GM19467 (cell line): ENCODE data around the gene STAG3.
A peak's percentile ranks its signal among the peaks of the same experiment; 100 is the strongest.

ENCODE experiments used
- ATAC-seq: cut with Tn5 transposase; IDR thresholded peaks from one replicate; pipeline ENCODE4 v1.9.1; 2021; ENCODE audit warnings: mild to moderate bottlenecking, moderate library complexity; ENCODE audit not compliant: unreplicated experiment

STAG3 gene

GRCh38 chr7:100154651-100155491 is 22.8 kb upstream of the STAG3 start:
- no peak for ATAC-seq

- ATAC-seq: no peak
These were observed 22.0 kb upstream of the STAG3 start for GRCh38 chr7:100155553-100156317.

- ATAC-seq: no peak
These were observed 21.2 kb upstream of the STAG3 start for GRCh38 chr7:100156331-100157068.

GRCh38 chr7:100157069-100157333 is 20.7 kb upstream of the STAG3 start:
- no peak for ATAC-seq

GRCh38 chr7:100157334-100158228 is 20.1 kb upstream of the STAG3 start:
- ATAC-seq: no peak

GRCh38 chr7:100158229-100159098 is 19.3 kb upstream of the STAG3 start, which contains the start of gene TRAPPC14:
TSS of gene TRAPPC14 (minus strand) at chr7:100158723. CDS start at chr7:100158499, 224 bp downstream.
- peak; percentile 76 for ATAC-seq

- no peak for ATAC-seq
These were observed 18.6 kb upstream of the STAG3 start for GRCh38 chr7:100159099-100159623.

- no peak for ATAC-seq
These were observed 17.7 kb upstream of the STAG3 start for GRCh38 chr7:100160067-100160466.

- ATAC-seq: no peak
These were observed 14.6 kb upstream of the STAG3 start for GRCh38 chr7:100163006-100163531.

GRCh38 chr7:100163871-100164270 is 13.8 kb upstream of the STAG3 start:
- no peak for ATAC-seq

GRCh38 chr7:100166317-100166940 is 11.3 kb upstream of the STAG3 start:
- ATAC-seq: no peak

- ATAC-seq: no peak
These were observed 10.5 kb upstream of the STAG3 start for GRCh38 chr7:100166970-100167911.

- no peak for ATAC-seq
These were observed 9.8 kb upstream of the STAG3 start for GRCh38 chr7:100167912-100168323.

- ATAC-seq: no peak
These were observed 8.4 kb upstream of the STAG3 start for GRCh38 chr7:100169147-100169850.

GRCh38 chr7:100170101-100170897 is 7.4 kb upstream of the STAG3 start:
- ATAC-seq: no peak

- ATAC-seq: no peak
These were observed 6.5 kb upstream of the STAG3 start for GRCh38 chr7:100171087-100171681.
